Effector memory CD8-positive, alpha-beta T cell (primary cell): ENCODE results near the gene MAGI1.
"Not testable (repeated sequence)": the region's sequence is repeated elsewhere in the genome, so short reads cannot be mapped to it uniquely, and the experiment has no call there.

ENCODE experiments used
- ATAC-seq: fragments of 150-1000 bp; cut with Tn5 transposase; replicated peaks from 2 replicates; pipeline ENCODE4 v1.10.0; 2021; ENCODE audit warnings: mild to moderate bottlenecking, moderate library complexity
- DNase-seq, 3 experiments: peaks; one replicate each; pipeline ENCODE4 v3.0.0; 2021
- H3K27ac Mint-ChIP-seq, 2 donors: one replicate each; pipeline ENCODE4 v1.8.0; 2022; ENCODE audit warnings: mild to moderate bottlenecking in 2 of 2, mixed read lengths in 2 of 2, moderate library complexity in 2 of 2
- H3K27me3 Mint-ChIP-seq, 2 donors: one replicate each; pipeline ENCODE4 v1.8.0; 2022; ENCODE audit warnings: mixed read lengths in 2 of 2
- H3K36me3 Mint-ChIP-seq: one replicate; pipeline ENCODE4 v1.8.0; 2022; ENCODE audit warnings: mild to moderate bottlenecking, moderate library complexity, mixed read lengths; ENCODE audit not compliant: insufficient read depth
- H3K4me1 Mint-ChIP-seq, 2 donors: one replicate each; pipeline ENCODE4 v1.8.0; 2022; ENCODE audit warnings: low read depth in 2 of 2, mixed read lengths in 2 of 2
- H3K4me3 Mint-ChIP-seq, 2 donors: one replicate each; pipeline ENCODE4 v1.8.0; 2022; ENCODE audit warnings: mild to moderate bottlenecking in 2 of 2, mixed read lengths in 2 of 2, moderate library complexity in 2 of 2
- H3K9me3 Mint-ChIP-seq, 2 donors: one replicate each; pipeline ENCODE4 v1.8.0; 2022; ENCODE audit warnings: mixed read lengths in 2 of 2

The MAGI1 gene

GRCh38 chr3:65739901-65740541 lies 298.7 kb downstream of the MAGI1 start:
- H3K9me3 Mint-ChIP-seq, result peaks cover 0 to 2% of the 10 kb centered on the region in 2 donors
- ATAC-seq, result no peak
- no peak overlapping the region for H3K27ac Mint-ChIP-seq
- H3K4me1 Mint-ChIP-seq, result no peaks in the 10 kb centered on the region
- H3K36me3 Mint-ChIP-seq, result no peaks in the 10 kb centered on the region
- DNase-seq, result no peak
- H3K27me3 Mint-ChIP-seq, result no peaks in the 10 kb centered on the region
- H3K4me3 Mint-ChIP-seq, result no peak overlapping the region

GRCh38 chr3:65734792-65735191 lies 303.9 kb downstream of the MAGI1 start:
- Mint-ChIP-seq H3K4me1 (peaks cover 0 to 2% of the 10 kb centered on the region in 2 donors), H3K9me3 (peaks cover 0 to 2% of the 10 kb centered on the region in 2 donors), H3K27me3 (no peaks in the 10 kb centered on the region), H3K4me3 (no peak overlapping the region), H3K36me3 (peaks cover 2% of the 10 kb centered on the region), H3K27ac (no peak overlapping the region)
- ATAC-seq (no peak), DNase-seq (no peak)

GRCh38 chr3:65734382-65734781 lies 304.3 kb downstream of the MAGI1 start:
- H3K36me3 Mint-ChIP-seq, result peaks cover 2% of the 10 kb centered on the region
- H3K4me1 Mint-ChIP-seq, result peaks cover 0 to 2% of the 10 kb centered on the region in 2 donors
- DNase-seq (no peak), ATAC-seq (no peak)
- peaks cover 0 to under 1% of the 10 kb centered on the region in 2 donors for H3K9me3 Mint-ChIP-seq
- no peak overlapping the region for H3K27ac Mint-ChIP-seq
- no peaks in the 10 kb centered on the region for H3K27me3 Mint-ChIP-seq
- H3K4me3 Mint-ChIP-seq, result no peak overlapping the region

- peaks cover 2% of the 10 kb centered on the region for H3K36me3 Mint-ChIP-seq
Measured at GRCh38 chr3:65733459-65733858, 305.3 kb downstream of the MAGI1 start.

GRCh38 chr3:65732051-65732935 lies 306.4 kb downstream of the MAGI1 start:
- no peaks in the 10 kb centered on the region for H3K9me3 Mint-ChIP-seq
- no peak for DNase-seq

More at GRCh38 chr3:65733459-65733858, 305.3 kb downstream of the MAGI1 start:
- no peak overlapping the region for H3K4me3 Mint-ChIP-seq
- no peaks in the 10 kb centered on the region for H3K9me3 Mint-ChIP-seq
- H3K27ac Mint-ChIP-seq, result no peak overlapping the region
- DNase-seq (no peak), ATAC-seq (no peak)
- H3K4me1 Mint-ChIP-seq, result peaks cover 0 to 2% of the 10 kb centered on the region in 2 donors
- H3K27me3 Mint-ChIP-seq, result no peaks in the 10 kb centered on the region

GRCh38 chr3:65730449-65730848 lies 308.3 kb downstream of the MAGI1 start:
- no peak overlapping the region for H3K27ac Mint-ChIP-seq
- peaks cover 2% of the 10 kb centered on the region for H3K36me3 Mint-ChIP-seq
- peaks cover 0 to 2% of the 10 kb centered on the region in 2 donors for H3K4me1 Mint-ChIP-seq
- no peak overlapping the region for H3K4me3 Mint-ChIP-seq
- DNase-seq (no peak), ATAC-seq (no peak)
- peaks cover 0 to 6% of the 10 kb centered on the region in 2 donors for H3K27me3 Mint-ChIP-seq
- no peaks in the 10 kb centered on the region for H3K9me3 Mint-ChIP-seq

More at GRCh38 chr3:65732051-65732935, 306.4 kb downstream of the MAGI1 start:
- H3K36me3 Mint-ChIP-seq, result peaks cover 2% of the 10 kb centered on the region
- H3K4me1 Mint-ChIP-seq, result peaks cover 0 to 2% of the 10 kb centered on the region in 2 donors
- peak; percentile 49 for ATAC-seq
- no peak overlapping the region for H3K27ac Mint-ChIP-seq
- H3K4me3 Mint-ChIP-seq, result no peak overlapping the region
- H3K27me3 Mint-ChIP-seq, result peaks cover 0 to 6% of the 10 kb centered on the region in 2 donors

GRCh38 chr3:65729973-65730372 lies 308.7 kb downstream of the MAGI1 start:
- ATAC-seq (no peak), DNase-seq (no peak)
- peaks cover 0 to 6% of the 10 kb centered on the region in 2 donors for H3K27me3 Mint-ChIP-seq
- peaks cover 0 to 2% of the 10 kb centered on the region in 2 donors for H3K4me1 Mint-ChIP-seq
- no peak overlapping the region for H3K27ac Mint-ChIP-seq
- H3K9me3 Mint-ChIP-seq, result no peaks in the 10 kb centered on the region
- H3K4me3 Mint-ChIP-seq, result no peak overlapping the region
- H3K36me3 Mint-ChIP-seq, result peaks cover 2% of the 10 kb centered on the region

- peaks cover 0 to 6% of the 10 kb centered on the region in 2 donors for H3K27me3 Mint-ChIP-seq
- H3K4me1 Mint-ChIP-seq, result peaks cover 0 to 2% of the 10 kb centered on the region in 2 donors
- ATAC-seq (no peak), DNase-seq (no peak)
- H3K36me3 Mint-ChIP-seq, result peaks cover 2% of the 10 kb centered on the region
- H3K27ac Mint-ChIP-seq, result no peak overlapping the region
- no peak overlapping the region for H3K4me3 Mint-ChIP-seq
- H3K9me3 Mint-ChIP-seq, result no peaks in the 10 kb centered on the region
Measured at GRCh38 chr3:65729555-65729954, 309.2 kb downstream of the MAGI1 start.

- Mint-ChIP-seq H3K4me1 (peaks cover 0 to 2% of the 10 kb centered on the region in 2 donors), H3K36me3 (peaks cover 2% of the 10 kb centered on the region), H3K27me3 (peaks cover 0 to 6% of the 10 kb centered on the region in 2 donors), H3K27ac (no peak overlapping the region), H3K9me3 (no peaks in the 10 kb centered on the region), H3K4me3 (no peak overlapping the region)
- DNase-seq, result no peak
- no peak for ATAC-seq
Measured at GRCh38 chr3:65728138-65728537, 310.6 kb downstream of the MAGI1 start.

GRCh38 chr3:65723985-65724384 lies 314.7 kb downstream of the MAGI1 start:
- Mint-ChIP-seq H3K4me1 (no peaks in the 10 kb centered on the region), H3K27me3 (peaks cover 6 to 7% of the 10 kb centered on the region in 2 donors), H3K27ac (no peak overlapping the region), H3K4me3 (no peak overlapping the region), H3K36me3 (no peaks in the 10 kb centered on the region), H3K9me3 (no peaks in the 10 kb centered on the region)
- ATAC-seq (no peak), DNase-seq (no peak)

GRCh38 chr3:65723011-65723410 lies 315.7 kb downstream of the MAGI1 start:
- Mint-ChIP-seq H3K4me1 (no peaks in the 10 kb centered on the region), H3K27me3 (peaks cover 4 to 7% of the 10 kb centered on the region in 2 donors), H3K9me3 (peaks cover 0 to 7% of the 10 kb centered on the region in 2 donors), H3K27ac (no peak overlapping the region), H3K36me3 (no peaks in the 10 kb centered on the region), H3K4me3 (no peak overlapping the region)
- DNase-seq (no peak), ATAC-seq (no peak)

GRCh38 chr3:65720989-65721737 lies 317.6 kb downstream of the MAGI1 start:
- Mint-ChIP-seq H3K36me3 (no peaks in the 10 kb centered on the region), H3K4me3 (no peak overlapping the region), H3K27ac (no peak overlapping the region), H3K27me3 (peaks cover 0 to 7% of the 10 kb centered on the region in 2 donors), H3K9me3 (peaks cover 0 to 8% of the 10 kb centered on the region in 2 donors), H3K4me1 (no peaks in the 10 kb centered on the region)
- DNase-seq, result no peak
- no peak for ATAC-seq

GRCh38 chr3:65719639-65720038 lies 319.1 kb downstream of the MAGI1 start:
- H3K27ac Mint-ChIP-seq, DNase-seq, H3K4me3 Mint-ChIP-seq, H3K36me3 Mint-ChIP-seq, ATAC-seq, H3K9me3 Mint-ChIP-seq, H3K4me1 Mint-ChIP-seq, H3K27me3 Mint-ChIP-seq: not testable (repeated sequence)
